T-helper 2 cell (primary cell): ENCODE data around the gene FRMPD2.
"Not testable (repeated sequence)": the region's sequence is repeated elsewhere in the genome, so short reads cannot be mapped to it uniquely, and the experiment has no call there.

Source experiments
- DNase-seq, 5 experiments: peaks; one replicate each; pipeline versions ENCODE4 v3.0.0 to v3.0.0-alpha.2; 2012 to 2022

Gene FRMPD2

DNA sequence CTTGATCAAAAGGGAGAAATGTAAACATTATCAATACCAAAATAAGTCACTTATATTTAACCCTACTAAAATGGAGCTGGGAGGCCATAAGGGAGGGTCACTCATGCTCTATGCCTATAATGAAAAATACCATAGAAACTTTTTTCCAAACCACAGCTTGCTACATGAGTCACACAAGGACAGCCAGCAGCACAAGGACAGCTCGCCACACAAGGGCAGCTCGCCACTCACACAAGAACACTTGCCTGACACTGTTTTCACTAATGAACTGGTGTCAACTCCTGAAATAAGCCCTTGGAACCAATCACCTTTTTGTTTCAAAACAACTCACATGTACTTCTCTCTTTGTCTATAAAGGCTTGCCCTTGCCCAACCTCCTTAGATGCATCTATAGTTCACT lies 43.3 kb downstream of the FRMPD2 start:
- peak in 1 of 5 experiments; percentile 15 for DNase-seq

DNA sequence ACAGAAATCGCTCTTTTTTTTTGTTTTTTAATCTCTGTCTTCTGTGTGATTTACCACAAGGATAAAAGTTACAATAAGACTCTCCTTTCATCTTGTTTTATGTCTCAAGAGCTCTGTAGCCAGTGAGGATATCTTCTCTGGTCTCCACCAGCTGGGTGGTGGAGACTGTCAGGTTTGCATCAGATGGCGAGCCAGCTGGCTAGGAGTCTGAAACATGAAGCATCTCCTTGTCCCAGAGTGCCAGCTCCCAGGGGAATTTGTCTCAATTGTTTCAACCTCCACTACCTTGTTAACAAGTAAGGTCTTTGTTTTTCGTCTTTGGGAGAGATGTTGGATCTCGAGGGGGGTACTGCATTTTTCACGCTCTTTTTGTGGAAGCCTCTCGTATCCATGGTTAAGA lies 47.3 kb downstream of the FRMPD2 start:
- DNase-seq = no peak

DNA sequence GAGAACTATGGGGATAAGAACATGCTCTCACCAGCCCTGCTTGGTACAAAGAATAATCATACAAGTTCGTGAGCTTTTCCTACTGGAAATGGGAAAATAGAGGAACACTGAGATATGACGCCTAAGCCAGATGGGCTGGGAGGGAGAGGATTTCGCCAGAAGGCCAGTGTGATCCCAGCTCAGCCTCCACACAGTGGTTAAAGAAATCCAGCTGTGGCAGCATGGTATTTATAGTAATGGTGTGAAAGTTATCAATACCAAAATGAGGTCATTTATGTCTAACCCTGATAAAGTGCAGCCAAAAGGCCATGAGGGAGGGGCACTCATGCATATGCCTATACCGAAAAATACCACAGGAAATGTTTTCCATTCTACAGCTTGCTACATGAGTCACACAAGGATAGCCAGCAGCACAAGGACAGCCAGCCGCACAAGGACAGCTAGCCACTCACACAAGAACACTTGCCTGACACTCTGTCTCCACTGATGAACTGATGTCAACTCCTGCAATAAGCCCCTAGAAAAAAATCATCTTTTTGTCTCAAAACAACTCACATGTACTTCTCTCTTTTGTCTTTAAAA lies 49.4 kb downstream of the FRMPD2 start:
- no peak for DNase-seq

DNA sequence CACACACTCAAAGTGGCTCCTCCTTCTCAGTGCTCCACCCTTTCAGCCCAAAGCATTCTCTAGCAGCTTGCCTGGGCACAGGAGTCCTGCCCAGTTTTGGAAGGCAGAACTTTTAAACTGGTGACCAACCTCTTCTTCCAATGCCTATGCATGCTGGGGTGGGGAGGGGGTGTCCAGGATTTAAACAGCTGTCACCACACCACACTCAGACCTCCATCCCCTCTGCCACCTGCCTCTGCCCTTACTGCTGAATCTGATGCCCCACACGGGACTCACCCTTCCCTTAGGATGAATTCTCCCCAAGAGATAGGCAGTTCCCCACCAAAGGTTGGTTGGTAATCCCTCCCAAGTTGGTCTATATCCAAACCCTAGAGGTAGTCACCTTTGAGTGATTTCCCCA lies 50.2 kb downstream of the FRMPD2 start:
- DNase-seq = no peak

DNA sequence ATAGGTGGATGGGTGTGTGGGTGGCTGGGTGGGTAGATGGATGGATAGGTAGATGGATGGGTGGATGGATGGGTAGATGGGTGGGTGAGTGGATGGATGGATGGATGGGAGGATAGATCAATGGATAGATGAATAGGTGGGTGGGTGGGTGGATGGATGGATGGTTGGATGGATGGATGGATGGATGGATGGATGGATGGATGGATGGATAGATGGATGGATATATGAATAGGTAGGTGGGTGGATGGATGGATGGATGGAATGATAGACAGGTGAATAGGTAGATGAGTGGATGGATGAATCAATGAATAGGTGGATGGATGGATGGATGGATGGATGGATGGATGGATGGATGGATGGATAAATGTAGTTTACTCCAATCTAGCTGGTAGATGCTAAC lies 52.7 kb downstream of the FRMPD2 start:
- DNase-seq = no peak

DNA sequence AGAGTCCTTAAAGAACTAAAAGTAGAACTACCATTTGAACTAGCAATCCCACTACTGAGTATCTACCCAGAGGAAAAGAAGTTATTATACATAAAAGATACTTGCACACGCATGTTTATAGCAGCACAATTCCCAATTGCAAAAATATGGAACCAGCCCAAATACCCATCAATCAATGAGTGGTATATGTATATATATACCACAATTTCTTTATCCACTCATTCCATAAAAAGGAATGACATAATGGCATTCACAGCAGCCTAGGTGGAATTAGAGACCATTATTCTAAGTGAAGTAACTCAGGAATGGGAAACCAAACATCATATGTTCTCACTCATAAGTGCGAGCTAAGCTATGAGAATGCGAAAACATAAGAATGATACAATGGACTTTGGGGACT lies 53.5 kb downstream of the FRMPD2 start:
- DNase-seq = not testable (repeated sequence)

DNA sequence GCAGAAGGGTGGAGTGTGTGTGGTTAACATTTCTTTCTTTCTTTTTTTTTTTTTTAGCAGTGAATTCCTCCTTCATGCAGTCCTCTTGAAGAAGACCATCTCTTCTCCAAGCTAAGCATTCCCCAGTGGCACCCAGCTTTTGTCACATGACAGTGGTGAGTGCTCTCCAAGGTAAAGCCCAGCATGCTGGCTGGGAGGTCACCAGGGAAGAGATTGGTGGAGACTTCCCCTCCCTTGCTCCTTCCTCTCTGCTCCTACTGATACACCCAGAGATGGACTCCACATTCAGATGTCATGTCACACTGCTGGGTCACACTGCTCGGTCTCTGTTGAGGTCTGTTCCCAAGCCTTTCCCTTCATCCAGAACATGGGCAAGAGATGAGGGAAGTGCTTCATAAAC lies 55.3 kb downstream of the FRMPD2 start:
- DNase-seq = no peak

DNA sequence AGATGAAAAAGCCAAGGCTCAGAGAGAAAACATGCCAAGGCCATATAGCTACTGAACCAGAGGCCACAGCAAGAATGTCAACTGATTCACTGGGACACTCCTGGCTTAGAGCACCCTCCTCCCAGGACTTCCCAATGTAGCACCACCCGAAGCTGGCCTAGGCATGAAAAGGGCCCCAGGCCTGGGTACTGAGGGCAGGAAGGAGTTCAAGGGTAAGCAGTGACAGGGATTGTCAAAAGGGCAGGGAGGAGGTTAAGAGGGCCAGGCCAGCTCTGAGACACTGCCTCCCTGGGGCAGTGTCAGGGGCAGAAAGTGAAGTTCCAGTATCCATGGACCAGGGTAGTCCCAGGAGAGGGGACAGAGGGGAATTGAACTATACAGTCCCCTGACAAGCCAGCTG lies 57.8 kb downstream of the FRMPD2 start:
- no peak for DNase-seq

DNA sequence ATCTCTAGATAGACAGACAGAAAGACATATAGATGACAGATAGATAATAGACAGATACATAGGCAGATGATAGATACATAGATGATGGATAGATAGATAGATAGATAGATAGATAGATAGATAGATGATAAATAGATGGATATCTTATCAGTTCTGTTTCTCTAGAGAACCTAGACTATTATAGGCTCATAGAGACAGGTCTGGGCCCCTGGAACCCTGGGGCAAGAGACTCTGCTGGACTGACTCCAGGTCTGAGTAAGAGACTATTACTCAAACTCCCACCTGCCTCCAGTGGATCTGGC lies 58.3 kb downstream of the FRMPD2 start:
- DNase-seq = no peak

DNA sequence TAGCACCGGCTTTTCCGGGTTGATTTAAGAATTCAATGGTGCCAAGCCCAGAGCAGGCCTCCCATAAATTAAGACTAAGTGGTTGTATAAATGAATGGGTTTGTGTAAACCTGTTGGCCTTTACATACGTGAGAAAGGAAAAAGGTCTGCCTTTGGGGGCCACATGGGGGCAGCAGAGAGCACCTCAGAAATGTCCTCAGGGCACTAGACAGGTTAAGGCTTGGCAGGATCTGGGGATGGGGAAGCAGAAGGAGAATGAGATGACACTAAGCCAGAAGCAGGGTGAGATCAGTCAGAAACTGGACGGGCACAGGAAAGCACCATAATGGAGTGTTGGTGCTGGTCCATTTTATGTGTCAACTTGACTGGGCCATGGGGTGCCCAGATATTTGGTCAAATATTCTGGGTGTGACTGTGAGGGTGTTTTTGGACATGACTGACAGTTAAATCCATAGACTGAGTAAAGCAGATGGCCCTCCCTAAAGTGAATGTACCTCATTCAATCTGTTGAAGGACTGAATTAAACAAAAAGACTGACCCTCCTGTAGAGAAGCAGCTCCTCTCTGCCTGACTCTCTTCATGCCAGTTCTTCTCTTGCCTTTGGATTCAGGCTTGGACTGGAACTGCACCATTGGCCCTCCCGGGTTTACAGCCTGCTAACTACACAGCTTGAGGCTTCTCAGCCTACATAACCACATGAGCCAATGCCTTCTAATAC lies 58.9 kb downstream of the FRMPD2 start:
- peak in 1 of 5 experiments; percentile 57 for DNase-seq

DNA sequence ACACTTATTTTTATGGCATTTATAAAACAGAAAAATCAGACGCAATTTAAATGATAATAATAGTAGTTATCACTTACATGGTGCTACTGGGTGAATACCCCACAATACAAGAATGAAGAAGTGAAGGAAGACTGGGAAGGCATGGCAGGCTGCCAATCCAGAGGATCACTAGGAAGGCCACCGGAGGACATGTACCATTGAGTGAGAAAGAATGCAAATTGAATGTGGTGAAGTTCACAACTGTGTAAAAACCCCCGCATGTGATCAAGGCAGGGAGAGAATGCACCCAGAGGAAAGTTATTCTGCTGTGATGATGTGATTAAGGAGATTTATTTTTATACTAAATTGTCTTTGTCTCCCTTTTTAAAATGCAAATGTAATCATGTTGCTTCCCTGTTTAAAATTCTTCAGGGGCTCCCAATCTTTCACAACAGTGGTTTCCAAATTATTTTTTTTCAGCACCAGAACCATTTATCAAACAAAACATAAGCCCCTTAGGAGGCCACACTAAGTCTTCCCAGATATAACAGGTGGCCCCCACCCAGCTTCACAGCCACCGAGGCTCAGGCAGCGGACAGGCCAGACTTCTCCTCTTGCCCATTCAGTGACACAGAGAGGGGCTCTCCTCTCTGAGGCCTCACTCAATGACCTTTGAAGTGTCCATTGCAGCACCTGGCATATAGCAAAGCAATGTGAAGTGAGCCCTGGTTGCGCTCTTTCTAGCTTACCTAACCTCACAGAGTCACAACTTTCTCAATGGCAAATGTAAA lies 59.6 kb downstream of the FRMPD2 start:
- DNase-seq = no peak

DNA sequence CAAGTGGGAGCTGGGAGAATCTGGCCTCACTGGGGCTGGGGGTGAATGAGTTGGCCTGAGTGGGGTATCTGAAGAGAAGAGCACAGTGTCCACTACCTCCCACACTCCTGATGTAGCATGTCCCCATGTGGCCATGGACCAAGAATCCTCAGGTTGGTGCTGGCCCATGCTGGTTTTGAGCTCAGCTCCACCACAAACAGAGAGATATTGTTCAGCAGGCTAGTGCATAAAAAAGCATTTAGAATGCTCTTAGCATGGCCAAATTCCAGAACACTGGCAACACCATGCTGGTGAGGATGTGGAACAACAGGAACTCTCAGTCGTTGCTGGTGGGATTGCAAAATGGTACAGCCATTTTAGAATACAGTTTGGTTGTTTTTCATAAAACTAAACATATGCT lies 61.4 kb downstream of the FRMPD2 start:
- DNase-seq = no peak

DNA sequence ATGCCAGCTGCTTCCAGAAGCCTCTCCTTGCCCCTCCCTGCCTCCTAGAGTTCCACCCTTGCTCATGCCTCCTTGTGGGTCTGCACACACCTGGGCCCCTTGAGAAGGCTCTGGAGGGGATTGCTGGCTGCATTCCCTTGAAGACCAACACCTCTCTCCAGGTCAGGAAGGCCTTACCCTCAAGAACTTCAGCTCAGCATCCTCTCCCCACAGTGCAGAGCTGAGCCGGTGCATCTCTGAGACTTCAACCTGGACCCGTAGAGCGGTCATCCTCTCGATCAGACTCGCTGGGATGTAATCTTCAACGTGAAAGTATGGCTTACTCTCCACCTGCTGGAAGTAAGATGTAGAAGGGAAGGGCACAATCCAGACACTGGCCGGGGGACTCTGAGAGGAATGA lies 62.7 kb downstream of the FRMPD2 start:
- DNase-seq = no peak

DNA sequence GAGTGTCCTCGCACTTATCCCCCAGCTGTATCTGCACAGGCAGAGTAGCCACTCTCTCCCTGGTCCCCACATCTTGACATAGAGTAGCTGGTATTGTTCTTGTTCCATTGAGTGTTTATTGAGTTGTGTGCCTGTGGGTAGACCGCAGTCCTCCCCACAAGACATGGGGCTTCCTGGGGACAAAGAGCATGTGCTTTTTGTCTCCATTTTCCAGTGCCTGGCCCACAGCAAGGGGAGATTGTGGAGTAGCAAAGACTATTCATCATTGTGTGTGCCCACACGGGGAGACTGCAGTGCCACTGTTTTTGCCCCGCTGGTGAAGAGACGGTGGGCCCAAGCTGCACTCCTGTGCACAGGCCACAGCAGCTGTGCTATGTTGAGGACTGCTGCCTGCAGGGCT lies 63.5 kb downstream of the FRMPD2 start:
- DNase-seq = no peak

DNA sequence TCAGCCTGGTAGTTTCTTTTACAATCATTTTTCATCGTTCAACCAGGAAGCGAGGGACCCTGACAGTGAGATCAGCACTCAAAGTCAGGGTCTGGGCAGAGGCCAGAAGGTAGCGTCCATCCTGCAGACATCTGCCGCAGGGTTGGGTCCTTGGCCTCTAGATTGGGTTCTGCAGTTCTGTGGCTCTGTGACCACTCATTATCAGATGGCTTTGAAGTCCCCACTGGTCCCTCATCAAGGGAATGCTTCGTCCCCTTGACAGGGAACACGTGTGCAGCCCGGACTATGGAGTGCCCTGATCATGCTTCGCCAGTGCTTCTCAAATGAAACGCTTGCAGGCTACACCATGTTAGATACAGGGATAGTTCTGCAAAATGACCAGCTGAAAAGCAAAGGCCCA lies 64.1 kb downstream of the FRMPD2 start:
- no peak for DNase-seq

DNA sequence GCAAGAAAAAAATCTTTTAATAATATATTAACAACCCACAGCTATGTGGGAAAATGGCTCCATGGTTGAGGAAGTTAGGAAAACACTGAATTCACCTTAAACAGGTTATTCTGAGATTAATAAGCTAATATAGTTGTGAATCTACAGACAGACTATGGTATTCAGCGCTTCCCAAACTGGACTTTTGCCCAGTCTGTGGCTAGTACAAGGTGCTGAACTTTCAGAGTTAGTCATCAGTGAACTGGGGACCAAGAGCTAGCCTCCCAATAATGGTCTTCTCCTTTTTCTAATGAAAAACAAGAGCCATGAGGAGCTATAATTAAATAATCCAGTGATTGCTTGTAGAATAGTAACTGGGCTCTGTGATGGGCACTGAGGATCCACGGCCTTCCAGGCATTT lies 65.3 kb downstream of the FRMPD2 start:
- DNase-seq = no peak

DNA sequence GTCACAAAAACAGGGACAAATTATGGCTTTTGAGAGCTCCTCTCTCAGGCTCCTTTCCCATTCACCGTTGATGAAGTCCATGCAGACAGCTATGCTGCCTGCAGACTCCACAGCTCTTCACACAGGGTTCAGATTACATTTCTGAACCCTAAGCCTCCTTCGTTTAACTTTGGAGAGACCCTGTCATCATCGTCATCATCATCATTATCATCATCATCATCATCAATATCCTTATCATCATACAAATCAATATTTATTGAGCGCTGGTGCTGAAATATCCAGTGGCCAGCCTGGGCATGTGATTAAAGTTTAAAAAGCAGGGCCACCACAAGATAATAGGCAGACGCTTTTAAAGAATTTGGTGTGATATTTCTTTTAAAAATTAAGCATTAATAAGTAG lies 66.6 kb downstream of the FRMPD2 start:
- no peak for DNase-seq

DNA sequence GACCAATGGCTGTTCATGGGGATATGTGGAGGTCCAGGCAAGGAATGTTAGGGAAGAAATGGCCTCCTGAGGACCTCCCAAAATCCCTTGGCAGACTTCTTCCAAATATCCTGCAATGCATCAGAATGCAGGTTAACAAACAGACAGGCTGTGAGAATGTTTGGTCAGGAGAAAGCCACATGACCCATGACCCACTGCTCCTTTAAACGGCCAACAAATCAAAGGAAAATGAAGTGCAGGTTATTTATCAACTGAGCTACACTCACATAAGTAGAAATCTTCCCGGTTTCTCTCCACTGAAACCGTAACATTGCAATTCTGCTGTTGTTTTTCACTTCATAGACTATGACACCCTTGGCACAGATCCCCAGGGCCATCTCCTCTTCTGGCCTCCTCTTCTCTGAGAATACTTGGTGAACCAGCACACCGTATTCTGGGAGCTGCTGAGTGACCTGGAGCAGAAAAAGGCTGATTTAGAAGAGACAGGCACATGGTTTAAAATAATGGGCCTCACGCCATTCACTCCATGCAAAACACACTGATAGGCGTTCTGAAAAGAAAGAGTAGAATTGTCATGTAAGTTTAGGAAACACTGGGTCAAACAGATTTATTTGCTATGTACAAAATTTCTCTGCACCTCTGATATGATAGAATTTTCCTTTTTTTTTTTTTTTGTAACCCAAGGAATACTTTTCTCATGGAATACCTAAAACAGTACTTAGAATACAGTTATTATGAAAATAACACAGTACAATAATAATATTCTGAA lies 67.8 kb downstream of the FRMPD2 start:
- no peak for DNase-seq

DNA sequence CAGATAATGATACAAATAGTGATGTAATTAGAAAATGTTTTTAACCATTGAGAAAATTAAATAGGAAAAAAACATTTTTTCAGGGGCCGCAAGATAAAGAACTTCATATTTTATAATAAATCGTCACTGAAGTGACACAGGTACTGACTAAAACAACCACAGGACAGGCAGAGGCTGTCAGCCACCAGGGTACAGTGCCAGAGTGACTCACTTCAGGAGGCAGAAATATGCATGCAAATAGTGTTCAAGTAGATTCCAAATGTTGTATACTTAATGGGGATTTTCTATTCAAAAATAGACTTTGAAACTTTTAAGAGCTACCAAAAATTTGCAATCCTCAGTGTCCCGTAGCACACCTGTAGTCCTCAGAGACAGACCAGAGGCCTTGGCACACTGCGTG lies 68.6 kb downstream of the FRMPD2 start:
- DNase-seq = no peak

DNA sequence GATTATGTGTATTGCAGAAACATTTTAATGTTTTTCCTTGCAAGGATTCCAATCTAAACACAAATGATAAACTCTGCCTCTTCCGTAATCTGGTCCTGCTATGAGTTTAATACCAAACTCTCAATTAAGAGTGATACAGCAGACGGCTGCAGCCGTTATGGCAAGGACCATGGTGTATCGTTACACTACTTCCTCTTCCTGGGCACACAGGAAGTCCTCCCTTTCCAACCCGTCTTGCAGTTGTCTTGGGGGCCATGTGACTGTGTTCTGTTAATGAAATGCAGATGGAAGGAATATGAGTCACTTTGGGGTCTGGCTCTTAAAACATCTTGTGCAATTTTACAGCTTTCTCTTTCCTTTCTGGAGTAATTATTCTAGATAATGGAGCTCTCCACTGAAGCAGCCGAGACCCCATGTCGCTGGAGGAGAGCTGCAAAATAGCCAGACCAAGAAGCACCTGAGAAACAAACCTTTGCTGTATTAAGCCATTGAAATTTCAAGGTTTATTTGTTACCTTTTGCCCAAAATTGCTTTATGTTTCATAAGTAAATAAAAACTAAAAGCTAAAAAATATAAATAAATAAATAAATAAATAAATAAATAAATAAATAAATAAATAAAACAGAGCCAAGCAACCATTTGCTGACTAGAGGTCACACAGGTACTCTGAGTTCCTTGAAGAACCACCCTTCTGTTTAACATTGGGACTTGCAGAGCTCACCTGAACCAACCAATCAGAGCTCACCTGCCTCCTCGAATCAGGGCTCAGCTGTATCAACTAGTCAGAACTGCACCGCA lies 74.7 kb downstream of the FRMPD2 start:
- DNase-seq = no peak

DNA sequence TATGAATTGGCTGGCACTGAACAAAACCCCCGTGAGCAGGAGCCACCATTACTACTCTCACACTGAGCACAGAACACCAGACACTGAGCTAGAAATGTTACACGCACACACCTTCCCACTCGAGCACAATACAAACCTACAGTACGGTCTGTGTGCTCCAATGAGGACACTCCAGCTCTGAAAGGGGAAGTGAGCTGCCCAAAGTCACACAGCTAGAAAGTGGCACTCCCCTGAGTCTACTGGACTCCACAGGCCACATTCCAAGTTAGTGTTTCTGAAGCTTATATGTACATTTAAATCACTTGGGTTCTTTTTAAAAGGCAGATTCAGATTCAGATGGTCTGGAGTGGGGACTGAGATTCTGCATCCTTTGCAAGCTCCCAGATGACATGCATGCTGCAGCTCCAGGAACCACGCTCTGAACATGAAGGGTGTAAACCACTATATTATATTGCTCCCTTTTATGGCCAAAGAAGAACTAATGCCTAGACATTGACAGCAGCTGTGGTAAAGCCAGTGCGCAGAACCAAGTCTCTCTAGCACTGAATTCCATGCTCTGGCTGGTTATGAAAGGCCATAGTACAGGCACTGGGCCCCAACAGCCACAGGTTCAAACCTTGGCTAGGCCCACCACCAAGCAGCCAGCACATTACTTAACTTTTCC lies 77.1 kb downstream of the FRMPD2 start:
- DNase-seq = no peak

DNA sequence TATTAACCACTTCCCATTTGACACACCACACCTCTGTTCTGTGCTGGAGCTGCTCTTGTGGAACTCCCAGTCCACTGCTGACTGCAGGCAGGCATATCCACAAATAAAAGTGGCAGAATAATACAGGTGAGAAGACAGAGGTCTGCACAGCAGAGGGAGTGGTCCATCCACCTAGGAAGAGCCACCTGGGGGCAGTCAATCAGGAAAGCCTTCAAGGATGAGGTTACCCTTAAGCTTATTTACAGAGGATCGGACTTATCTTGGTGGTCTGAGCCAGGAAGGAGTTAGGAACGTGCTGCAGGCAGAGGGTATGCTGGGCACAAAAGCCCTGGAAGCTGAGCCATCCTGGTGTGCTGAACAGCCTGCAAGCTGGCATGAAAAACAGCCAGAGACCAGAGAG lies 78.7 kb downstream of the FRMPD2 start:
- DNase-seq = no peak
